GM21723 (cell line): ENCODE data around the gene ITPRIP.

ENCODE experiments used
- ATAC-seq: cut with Tn5 transposase; IDR thresholded peaks from one replicate; pipeline ENCODE4 v1.9.1; 2021; ENCODE audit warnings: mild to moderate bottlenecking, moderate library complexity; ENCODE audit not compliant: unreplicated experiment

ITPRIP gene

GRCh38 chr10:104326991-104327610 lies 11.2 kb downstream of the ITPRIP start:
- no peak for ATAC-seq

- ATAC-seq = no peak
These were observed 12.5 kb downstream of the ITPRIP start for GRCh38 chr10:104325436-104326435.

GRCh38 chr10:104324931-104325330 lies 13.3 kb downstream of the ITPRIP start:
- ATAC-seq = no peak

- no peak for ATAC-seq
These were observed 14.0 kb downstream of the ITPRIP start for GRCh38 chr10:104324221-104324686.

- no peak for ATAC-seq
These were observed 14.5 kb downstream of the ITPRIP start for GRCh38 chr10:104323760-104324201.

DNA sequence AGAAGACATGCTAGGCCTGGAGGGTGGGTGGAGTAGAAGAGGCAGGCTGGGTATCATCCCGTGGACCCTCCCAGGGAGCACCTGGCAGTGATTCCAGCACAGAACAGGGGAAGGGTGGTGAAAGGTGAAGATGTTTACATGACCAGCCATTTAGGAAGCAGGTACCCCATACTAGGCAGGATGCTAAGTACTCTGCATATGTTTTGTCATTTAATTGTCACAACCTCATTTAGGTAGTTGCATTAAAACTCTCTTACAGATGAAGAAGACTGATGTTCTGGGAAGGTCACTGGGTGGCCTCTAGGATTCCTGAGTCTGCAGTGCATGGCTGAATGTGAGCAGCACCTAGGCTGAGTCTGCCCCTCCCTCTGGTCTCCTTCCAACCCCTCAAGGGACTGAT lies 15.2 kb downstream of the ITPRIP start:
- ATAC-seq = no peak

- ATAC-seq = no peak
These were observed 15.9 kb downstream of the ITPRIP start for GRCh38 chr10:104322416-104322782.

DNA sequence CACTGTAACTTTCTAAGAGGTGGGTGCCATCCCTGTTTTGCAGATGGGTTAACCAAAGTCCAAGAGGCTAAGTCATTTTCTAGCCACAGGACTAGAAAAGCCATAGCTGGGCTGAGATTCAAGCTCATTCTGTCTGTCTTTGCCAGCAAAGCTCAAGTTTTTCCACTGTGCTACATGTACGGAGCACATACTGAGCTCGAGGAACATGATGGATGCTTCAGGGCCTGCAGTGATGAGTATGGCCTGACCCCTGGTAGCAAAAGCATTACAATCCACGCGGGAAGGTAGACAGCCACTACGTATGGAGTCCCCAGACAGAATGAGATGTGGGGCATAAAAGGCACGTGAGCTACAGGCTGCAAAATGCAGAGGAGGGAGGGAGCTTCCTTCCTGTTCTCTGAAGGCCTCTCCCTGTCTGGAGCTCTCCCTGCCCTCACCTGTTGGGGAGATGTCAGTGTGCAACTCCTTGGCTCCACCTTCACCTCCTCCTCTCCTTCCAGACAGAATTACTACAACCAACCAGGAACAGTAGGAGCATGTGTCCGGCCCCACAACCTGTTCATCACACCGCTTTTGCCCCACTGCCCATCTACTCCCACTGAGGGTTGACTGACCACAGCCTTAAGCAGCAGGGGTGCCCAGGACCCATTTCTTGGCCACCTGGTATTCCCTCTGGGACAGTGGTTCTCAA lies 16.4 kb downstream of the ITPRIP start:
- no peak for ATAC-seq

- no peak for ATAC-seq
These were observed 17.0 kb downstream of the ITPRIP start for GRCh38 chr10:104321226-104321625.

GRCh38 chr10:104318810-104319741 lies 19.2 kb downstream of the ITPRIP start:
- ATAC-seq = no peak

GRCh38 chr10:104318326-104318725 lies 19.9 kb downstream of the ITPRIP start:
- ATAC-seq = no peak

DNA sequence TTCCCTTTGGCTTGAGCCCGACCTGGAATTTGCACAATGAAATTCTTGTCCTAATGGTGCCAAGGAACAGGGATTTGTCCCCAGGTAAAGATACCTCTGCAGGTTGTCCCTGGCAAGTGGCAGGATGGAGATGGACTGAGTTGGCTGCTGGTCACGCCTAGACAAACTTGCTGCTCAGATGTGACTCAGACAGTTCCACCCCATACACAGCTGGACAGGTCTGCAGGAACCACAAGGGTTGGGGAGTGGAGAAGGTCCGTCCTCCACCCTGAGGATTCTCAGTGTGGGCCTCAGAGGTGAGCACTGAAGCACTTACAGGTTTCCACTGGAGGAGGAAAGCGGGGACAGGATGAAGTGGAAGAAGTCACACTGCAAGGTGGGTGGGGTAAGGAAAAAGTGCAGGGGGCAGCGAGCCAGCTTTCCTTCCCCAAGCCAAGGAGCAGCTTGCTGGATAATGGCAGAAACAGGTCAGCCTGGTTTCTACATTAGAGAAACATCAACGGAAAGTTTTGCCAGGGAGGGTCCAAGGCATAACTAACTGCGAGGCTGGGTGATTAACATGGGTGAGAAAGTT lies 20.5 kb downstream of the ITPRIP start:
- peak; percentile 42 for ATAC-seq

- peak; percentile 35 for ATAC-seq
These were observed 21.0 kb downstream of the ITPRIP start for GRCh38 chr10:104317269-104317710.

GRCh38 chr10:104316321-104317099 lies 21.8 kb downstream of the ITPRIP start:
- ATAC-seq = no peak

DNA sequence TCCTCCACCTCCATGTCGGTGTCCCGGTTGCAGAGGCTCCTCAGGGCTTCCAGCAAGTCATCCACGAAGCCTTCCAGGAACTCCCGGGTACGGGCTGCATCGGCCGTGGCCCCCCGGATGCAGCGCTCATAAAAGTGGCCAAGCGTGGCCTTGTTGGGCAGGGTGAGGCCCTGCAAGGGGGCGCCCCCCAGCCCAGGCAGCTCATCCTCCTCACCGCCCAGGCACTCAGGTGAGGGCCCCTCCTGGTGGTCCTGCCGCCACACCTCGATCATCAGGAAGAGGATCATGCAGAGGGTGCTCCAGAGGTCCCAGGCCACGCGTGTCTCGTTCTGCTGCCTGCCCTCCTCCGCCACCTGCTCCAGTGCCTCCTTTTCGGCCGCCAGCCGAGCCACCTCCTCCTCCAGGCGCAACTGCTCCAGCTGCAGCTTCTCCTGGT lies 22.8 kb downstream of the ITPRIP start:
- ATAC-seq = no peak

DNA sequence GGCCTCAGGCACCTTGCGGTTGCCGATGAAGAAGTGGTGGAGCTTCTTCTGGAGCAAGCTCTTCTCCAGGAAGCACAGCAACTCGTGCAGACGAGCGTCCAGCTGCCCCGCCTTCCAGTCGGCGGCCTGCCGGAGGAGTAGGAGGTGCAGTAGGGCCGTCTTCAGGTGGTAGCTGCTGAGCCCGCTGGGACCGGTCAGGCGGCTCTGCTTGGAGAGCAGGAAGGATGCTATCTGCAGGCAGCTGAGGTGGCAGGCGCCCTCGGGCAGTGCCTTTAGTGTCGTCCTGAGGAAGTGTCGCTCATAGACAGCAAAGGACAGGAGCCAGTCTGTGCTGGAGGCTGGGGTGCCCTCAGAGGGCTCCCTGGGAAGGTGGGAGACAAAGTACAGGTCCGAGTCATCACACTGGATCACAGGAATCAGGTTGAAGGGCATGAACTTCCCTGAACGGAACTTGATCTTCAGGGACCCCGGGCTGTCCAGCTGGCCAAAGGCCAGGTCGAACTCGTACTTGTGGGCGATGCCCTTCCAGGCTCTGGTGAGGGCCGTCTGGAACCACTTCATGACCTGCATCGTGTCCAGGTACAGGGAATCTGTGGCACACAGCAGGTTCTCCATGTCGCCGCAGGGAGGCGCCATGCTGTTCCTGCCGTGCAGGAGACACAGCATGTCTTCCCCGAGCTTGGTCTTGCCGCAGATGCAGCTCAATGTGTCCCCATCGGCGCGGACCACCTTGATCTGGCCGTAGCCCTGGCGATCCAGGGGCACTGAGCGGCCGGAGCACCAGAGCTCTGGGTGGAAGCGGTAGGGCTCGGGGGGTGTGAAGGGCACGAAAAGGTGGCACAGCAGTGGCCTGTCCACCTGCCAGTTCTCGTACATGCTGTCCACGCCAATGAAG lies 23.4 kb downstream of the ITPRIP start:
- ATAC-seq = no peak

DNA sequence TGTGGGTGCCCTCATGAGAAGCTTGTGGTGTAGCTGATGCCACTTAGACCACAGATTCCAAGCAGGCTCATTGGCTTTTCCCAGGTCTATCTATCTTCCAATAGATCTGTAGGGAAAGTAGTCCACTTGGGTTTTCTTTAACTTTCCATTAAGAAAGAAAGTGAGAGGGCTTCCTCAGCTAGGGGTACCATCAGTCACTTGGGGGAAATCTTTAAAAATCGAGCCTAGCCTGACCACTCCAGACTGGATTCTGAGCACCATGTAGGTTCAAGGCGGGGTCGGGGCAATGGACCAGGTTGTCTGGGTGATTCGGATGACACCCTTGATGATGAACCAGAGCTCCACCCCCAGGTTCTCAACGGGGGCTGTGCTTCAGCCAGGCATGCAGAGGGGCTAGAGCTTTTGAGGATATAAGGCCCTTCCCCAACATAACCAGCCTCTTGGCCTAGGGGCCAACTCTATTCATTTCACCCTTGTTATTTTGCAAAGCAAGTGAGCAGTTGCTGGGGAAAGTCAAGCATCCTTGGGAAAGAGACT lies 27.0 kb downstream of the ITPRIP start:
- no peak for ATAC-seq
